ENCODE data around the gene IQCH. TPM values are rescaled to one million over a fixed set of nuclear protein-coding genes. Genes with fewer than 3 reads are reported as not detected.

The IQCH gene
- total and polyA plus RNA-seq, 5 donors: 0.34 to 2.1 (median 1.4) TPM

- WGBS: 63% methylated on average over 1 of the region's 1 CpG
- no peak for ATAC-seq
- Histone ChIP-seq H3K9me3 (ENCODE audit: control insufficient read depth, low read length) (no peaks in the 10 kb centered on the region), H3K4me1 (ENCODE audit: control insufficient read depth, insufficient read depth, low read length) (no peaks in the 10 kb centered on the region), H3K27ac (ENCODE audit: low read length) (no peak overlapping the region), H3K4me3 (ENCODE audit: low read length) (no peak overlapping the region), H3K27me3 (ENCODE audit: control insufficient read depth, insufficient read depth) (peaks cover 3% of the 10 kb centered on the region)
- no peak for DNase-seq
- intact Hi-C loops (cut with DNase I): no loop called here
Measured at GRCh38 chr15:67380921-67381320, 126.3 kb downstream of the IQCH start.

- H3K27ac ChIP-seq (ENCODE audit: low read length): no peak overlapping the region
- no peak overlapping the region for H3K4me3 ChIP-seq (ENCODE audit: low read length)
- H3K4me1 ChIP-seq (ENCODE audit: control insufficient read depth, insufficient read depth, low read length): no peaks in the 10 kb centered on the region
- no peaks in the 10 kb centered on the region for H3K9me3 ChIP-seq (ENCODE audit: control insufficient read depth, low read length)
- H3K27me3 ChIP-seq (ENCODE audit: control insufficient read depth, insufficient read depth): peaks cover 3% of the 10 kb centered on the region
- ATAC-seq (no peak), DNase-seq (no peak)
- WGBS: 94% methylated on average over 8 of the region's 8 CpGs
- intact Hi-C loops (cut with DNase I): no loop called here
Measured at GRCh38 chr15:67381416-67382045, 126.9 kb downstream of the IQCH start.

- intact Hi-C loops (cut with DNase I): no loop called here
- Histone ChIP-seq H3K27me3 (ENCODE audit: control insufficient read depth, insufficient read depth) (peaks cover 3% of the 10 kb centered on the region), H3K27ac (ENCODE audit: low read length) (no peak overlapping the region), H3K9me3 (ENCODE audit: control insufficient read depth, low read length) (no peaks in the 10 kb centered on the region), H3K4me3 (ENCODE audit: low read length) (no peak overlapping the region), H3K4me1 (ENCODE audit: control insufficient read depth, insufficient read depth, low read length) (no peaks in the 10 kb centered on the region)
- WGBS: 85% methylated on average over 3 of the region's 3 CpGs
- DNase-seq (no peak), ATAC-seq (no peak)
Measured at GRCh38 chr15:67382723-67383122, 128.1 kb downstream of the IQCH start.

- Histone ChIP-seq H3K4me1 (ENCODE audit: control insufficient read depth, insufficient read depth, low read length) (no peaks in the 10 kb centered on the region), H3K27ac (ENCODE audit: low read length) (no peak overlapping the region), H3K9me3 (ENCODE audit: control insufficient read depth, low read length) (no peaks in the 10 kb centered on the region), H3K27me3 (ENCODE audit: control insufficient read depth, insufficient read depth) (peaks cover 3% of the 10 kb centered on the region), H3K4me3 (ENCODE audit: low read length) (no peak overlapping the region)
- intact Hi-C loops (cut with DNase I): no loop called here
- WGBS: 90% methylated on average over 1 of the region's 1 CpG
- ATAC-seq: no peak
- no peak for DNase-seq
Measured at GRCh38 chr15:67383899-67384298, 129.3 kb downstream of the IQCH start.

- no peak overlapping the region for H3K27ac ChIP-seq (ENCODE audit: low read length)
- WGBS: 82% methylated on average over 4 of the region's 4 CpGs
- DNase-seq (no peak), ATAC-seq (no peak)
- intact Hi-C loops (cut with DNase I): no loop called here
- no peaks in the 10 kb centered on the region for H3K9me3 ChIP-seq (ENCODE audit: control insufficient read depth, low read length)
- H3K4me3 ChIP-seq (ENCODE audit: low read length): no peak overlapping the region
- no peaks in the 10 kb centered on the region for H3K4me1 ChIP-seq (ENCODE audit: control insufficient read depth, insufficient read depth, low read length)
- peaks cover 3% of the 10 kb centered on the region for H3K27me3 ChIP-seq (ENCODE audit: control insufficient read depth, insufficient read depth)
Measured at GRCh38 chr15:67384761-67385160, 130.2 kb downstream of the IQCH start.

- Histone ChIP-seq H3K4me3 (ENCODE audit: low read length) (no peak overlapping the region), H3K9me3 (ENCODE audit: control insufficient read depth, low read length) (no peaks in the 10 kb centered on the region), H3K27ac (ENCODE audit: low read length) (no peak overlapping the region), H3K27me3 (ENCODE audit: control insufficient read depth, insufficient read depth) (peaks cover 3% of the 10 kb centered on the region), H3K4me1 (ENCODE audit: control insufficient read depth, insufficient read depth, low read length) (no peaks in the 10 kb centered on the region)
- intact Hi-C loops (cut with DNase I): no loop called here
- DNase-seq (no peak), ATAC-seq (no peak)
- WGBS: 25% methylated on average over 1 of the region's 1 CpG
Measured at GRCh38 chr15:67385971-67386370, 131.4 kb downstream of the IQCH start.

- peaks cover 3% of the 10 kb centered on the region for H3K27me3 ChIP-seq (ENCODE audit: control insufficient read depth, insufficient read depth)
Measured at GRCh38 chr15:67386947-67387346, 132.4 kb downstream of the IQCH start.

GRCh38 chr15:67389975-67390374 is 135.4 kb downstream of the IQCH start:
- no peaks in the 10 kb centered on the region for H3K4me1 ChIP-seq (ENCODE audit: control insufficient read depth, insufficient read depth, low read length)
- intact Hi-C loops (cut with DNase I): no loop called here
- no peak for ATAC-seq
- H3K27me3 ChIP-seq (ENCODE audit: control insufficient read depth, insufficient read depth): no peaks in the 10 kb centered on the region
- H3K4me3 ChIP-seq (ENCODE audit: low read length): no peak overlapping the region
- no peak overlapping the region for H3K27ac ChIP-seq (ENCODE audit: low read length)
- H3K9me3 ChIP-seq (ENCODE audit: control insufficient read depth, low read length): no peaks in the 10 kb centered on the region
- 46% methylated on average over 1 of the region's 1 CpG for WGBS
- DNase-seq: no peak

More at GRCh38 chr15:67386947-67387346, 132.4 kb downstream of the IQCH start:
- H3K4me3 ChIP-seq (ENCODE audit: low read length): no peak overlapping the region
- DNase-seq: no peak
- intact Hi-C loops (cut with DNase I): no loop called here
- H3K27ac ChIP-seq (ENCODE audit: low read length): no peak overlapping the region
- H3K9me3 ChIP-seq (ENCODE audit: control insufficient read depth, low read length): no peaks in the 10 kb centered on the region
- 92% methylated on average over 2 of the region's 2 CpGs for WGBS
- no peaks in the 10 kb centered on the region for H3K4me1 ChIP-seq (ENCODE audit: control insufficient read depth, insufficient read depth, low read length)
- no peak for ATAC-seq

- no peaks in the 10 kb centered on the region for H3K27me3 ChIP-seq (ENCODE audit: control insufficient read depth, insufficient read depth)
- no peak overlapping the region for H3K4me3 ChIP-seq (ENCODE audit: low read length)
- WGBS: 81% methylated on average over 9 of the region's 9 CpGs
- H3K4me1 ChIP-seq (ENCODE audit: control insufficient read depth, insufficient read depth, low read length): no peaks in the 10 kb centered on the region
- DNase-seq (no peak), ATAC-seq (no peak)
- no peak overlapping the region for H3K27ac ChIP-seq (ENCODE audit: low read length)
- intact Hi-C loops (cut with DNase I): no loop called here
- no peaks in the 10 kb centered on the region for H3K9me3 ChIP-seq (ENCODE audit: control insufficient read depth, low read length)
Measured at GRCh38 chr15:67394873-67395639, 140.5 kb downstream of the IQCH start.

- no peaks in the 10 kb centered on the region for H3K9me3 ChIP-seq (ENCODE audit: control insufficient read depth, low read length)
- no peak for ATAC-seq
Measured at GRCh38 chr15:67396114-67396513, 141.5 kb downstream of the IQCH start.

GRCh38 chr15:67397139-67397538 is 142.6 kb downstream of the IQCH start:
- Histone ChIP-seq H3K4me1 (ENCODE audit: control insufficient read depth, insufficient read depth, low read length) (no peaks in the 10 kb centered on the region), H3K27me3 (ENCODE audit: control insufficient read depth, insufficient read depth) (no peaks in the 10 kb centered on the region), H3K9me3 (ENCODE audit: control insufficient read depth, low read length) (no peaks in the 10 kb centered on the region), H3K27ac (ENCODE audit: low read length) (no peak overlapping the region), H3K4me3 (ENCODE audit: low read length) (no peak overlapping the region)
- 74% methylated on average over 1 of the region's 1 CpG for WGBS
- DNase-seq (no peak), ATAC-seq (no peak)
- intact Hi-C loops (cut with DNase I): no loop called here

More at GRCh38 chr15:67396114-67396513, 141.5 kb downstream of the IQCH start:
- Histone ChIP-seq H3K27me3 (ENCODE audit: control insufficient read depth, insufficient read depth) (no peaks in the 10 kb centered on the region), H3K4me1 (ENCODE audit: control insufficient read depth, insufficient read depth, low read length) (no peaks in the 10 kb centered on the region), H3K4me3 (ENCODE audit: low read length) (no peak overlapping the region), H3K27ac (ENCODE audit: low read length) (no peak overlapping the region)
- WGBS: 63% methylated on average over 5 of the region's 5 CpGs
- intact Hi-C loops (cut with DNase I): no loop called here
- DNase-seq: no peak

Data from right cardiac atrium (tissue), 5 donors.